Esophagus muscularis mucosa (tissue), 4 donors: Measurements from ENCODE around the gene NR1I3. TPM values are rescaled to one million over a fixed set of nuclear protein-coding genes. Genes with fewer than 3 reads are reported as not detected.

Source experiments
- DNase-seq: peaks from one replicate; pipeline ENCODE4 v3.0.0-alpha.2; 2017; ENCODE audit errors: extremely low spot score
- H3K27ac ChIP-seq, 4 donors: fragments of 200-600 bp; sonication (generic); replicated peaks in 1 of 4; 1 replicate in 3 of 4; 2 replicates in 1 of 4; pipeline ENCODE4 v1.5.1; 2016 to 2019; ENCODE audit warnings: mild to moderate bottlenecking in 1 of 4
- H3K27me3 ChIP-seq, 4 donors: fragments of 200-600 bp; sonication (generic); one replicate each; pipeline versions ENCODE4 v1.5.1 to v1.6.0; 2016 to 2019
- H3K36me3 ChIP-seq, 4 donors: fragments of 200-600 bp; sonication (generic); one replicate each; pipeline ENCODE4 v1.5.1; 2016 to 2019
- H3K4me1 ChIP-seq, 4 donors: fragments of 200-600 bp; sonication (generic); one replicate each; pipeline ENCODE4 v1.5.1; 2016 to 2019
- H3K4me3 ChIP-seq, 4 donors: fragments of 200-600 bp; sonication (generic); 1 replicate in 2 of 4; 2 replicates in 2 of 4; pipeline ENCODE4 v1.5.1; 2016 to 2019; ENCODE audit warnings: mild to moderate bottlenecking in 4 of 4, moderate library complexity in 1 of 4
- H3K9me3 ChIP-seq, 4 donors: fragments of 200-600 bp; sonication (generic); 1 replicate in 3 of 4; 2 replicates in 1 of 4; pipeline ENCODE4 v1.5.1; 2016 to 2019
- CTCF ChIP-seq, 3 experiments: fragments of 200-600 bp in 2 of 3; fragments of 450-650 bp in 1 of 3; sonication (generic) in 2 of 3; IDR thresholded peaks; one replicate each; pipeline ENCODE4 v1.5.1; 2017 to 2019; ENCODE audit warnings: antibody characterized with exemption in 3 of 3, mild to moderate bottlenecking in 2 of 3, moderate library complexity in 1 of 3
- EP300 ChIP-seq: sonication (generic); formaldehyde crosslinking; IDR thresholded peaks from one replicate; pipeline ENCODE4 v1.6.1; 2017; ENCODE audit warnings: antibody characterized with exemption
- POLR2A ChIP-seq: fragments of 450-650 bp; IDR thresholded peaks from one replicate; pipeline ENCODE4 v1.6.1; 2017; ENCODE audit warnings: antibody characterized with exemption, moderate library complexity, mild to moderate bottlenecking, low read depth
- POLR2AphosphoS5 ChIP-seq, 2 donors: sonication (generic); formaldehyde crosslinking; IDR thresholded peaks; one replicate each; pipeline ENCODE4 v1.6.1; 2017; ENCODE audit warnings: antibody characterized with exemption in 2 of 2
- WGBS: methylation state at CpG from one replicate; pipeline ENCODE4 v1.1.5; 2018; 5-methylcytosine and 5-hydroxymethylcytosine counted together
- intact Hi-C: fragments of 100-400 bp; cut with DNase I; formaldehyde crosslinking; loops from one replicate; pipeline ENCODE4 v1.15.1; 2023
- total RNA-seq, 4 donors: library from RNA; depleted of rRNA; stranded (reverse); fragments of >200 nt; gene quantifications; one replicate each; pipeline versions ENCODE4 v1.1.0 to v1.2.1, GENCODE V29; 2016

NR1I3 gene
- total RNA-seq, 4 donors from 2014 or later, result not detected

GRCh38 chr1:161235957-161236775, 1.8 kb downstream of the NR1I3 start:
- no peaks in the 10 kb centered on the region for H3K9me3 ChIP-seq
- WGBS, result 89% methylated on average over 5 of the region's 5 CpGs
- TF ChIP-seq EP300, result no peak
- no peak for TF ChIP-seq POLR2AphosphoS5 (IDR thresholded peaks at IDR 0.05)
- TF ChIP-seq CTCF (IDR thresholded peaks at IDR 0.05), result no peak
- no peak for TF ChIP-seq POLR2A
- no peak overlapping the region for H3K27ac ChIP-seq
- no peaks in the 10 kb centered on the region for H3K27me3 ChIP-seq
- intact Hi-C loops, result no loop called here
- no peak for DNase-seq
- H3K36me3 ChIP-seq, result peaks cover 0 to under 1% (median 0%) of the 10 kb centered on the region in 4 donors
- H3K4me3 ChIP-seq, result no peak overlapping the region
- no peaks in the 10 kb centered on the region for H3K4me1 ChIP-seq

GRCh38 chr1:161233102-161233501, 4.9 kb downstream of the NR1I3 start:
- no peak for DNase-seq
- 77% methylated on average over 3 of the region's 9 CpGs for WGBS
- no peak overlapping the region for H3K4me3 ChIP-seq
- TF ChIP-seq POLR2A (no peak), CTCF (IDR thresholded peaks at IDR 0.05) (no peak), POLR2AphosphoS5 (IDR thresholded peaks at IDR 0.05) (no peak), EP300 (no peak)
- H3K9me3 ChIP-seq, result no peaks in the 10 kb centered on the region
- H3K4me1 ChIP-seq, result peaks cover 0 to under 1% (median under 1%) of the 10 kb centered on the region in 4 donors
- no peaks in the 10 kb centered on the region for H3K27me3 ChIP-seq
- no peak overlapping the region for H3K27ac ChIP-seq
- peaks cover 19 to 30% (median 29%) of the 10 kb centered on the region in 4 donors for H3K36me3 ChIP-seq
- intact Hi-C loops, result loop anchor here (5.0 kb wide), 1 partner anchor 129 kb away; no protein-coding TSS in a partner anchor

GRCh38 chr1:161230762-161231161, 7.2 kb downstream of the NR1I3 start:
- intact Hi-C loops, result loop anchor here (5.0 kb wide), 1 partner anchor 132 kb away; no protein-coding TSS in a partner anchor
- no peaks in the 10 kb centered on the region for H3K27me3 ChIP-seq
- H3K4me3 ChIP-seq, result no peak overlapping the region
- 98% methylated on average over 7 of the region's 7 CpGs for WGBS
- no peaks in the 10 kb centered on the region for H3K9me3 ChIP-seq
- peaks cover 20 to 21% (median 20%) of the 10 kb centered on the region in 4 donors for H3K4me1 ChIP-seq
- H3K36me3 ChIP-seq, result peaks cover 20 to 35% (median 32%) of the 10 kb centered on the region in 4 donors
- H3K27ac ChIP-seq, result no peak overlapping the region
- DNase-seq, result no peak
- TF ChIP-seq POLR2A (no peak), CTCF (IDR thresholded peaks at IDR 0.05) (no peak), EP300 (no peak), POLR2AphosphoS5 (IDR thresholded peaks at IDR 0.05) (no peak)

- no peak overlapping the region for H3K4me3 ChIP-seq
- TF ChIP-seq CTCF (IDR thresholded peaks at IDR 0.05) (no peak), POLR2A (no peak), POLR2AphosphoS5 (IDR thresholded peaks at IDR 0.05) (no peak), EP300 (no peak)
- WGBS, result 65% methylated on average over 3 of the region's 3 CpGs
- no peak overlapping the region for H3K27ac ChIP-seq
- no peaks in the 10 kb centered on the region for H3K9me3 ChIP-seq
- no peaks in the 10 kb centered on the region for H3K27me3 ChIP-seq
- peaks cover 20 to 35% (median 32%) of the 10 kb centered on the region in 4 donors for H3K36me3 ChIP-seq
- intact Hi-C loops, result loop anchor here (5.0 kb wide), 2 partner anchors 77 to 132 kb away; partner anchors contain the start of gene MPZ
- DNase-seq, result no peak
- H3K4me1 ChIP-seq, result peaks cover 26 to 29% (median 26%) of the 10 kb centered on the region in 4 donors
These were observed 8.1 kb downstream of the NR1I3 start for GRCh38 chr1:161229896-161230295.
